Stimulated activated naive B cell treated with anti-CD40 and anti-IgM and Interleukin-4, amounts not matched to agents 10 μg/mL and 1 μg/mL and 100 μg/mL, for 72 hours (primary cell): ENCODE results near the gene OR51B6.
"Not testable (repeated sequence)": the region's sequence is repeated elsewhere in the genome, so short reads cannot be mapped to it uniquely, and the experiment has no call there.

ENCODE experiments used
- ATAC-seq, 2 donors: fragments of 150-1000 bp; cut with Tn5 transposase; replicated peaks; 2 replicates each; pipeline ENCODE4 v1.10.0; 2021; ENCODE audit warnings: moderate library complexity in 1 of 2
- DNase-seq: peaks from one replicate; pipeline ENCODE4 v3.0.0; 2021
- H3K27ac Mint-ChIP-seq: one replicate; pipeline ENCODE4 v1.8.0; 2022; ENCODE audit warnings: mild to moderate bottlenecking, mixed read lengths
- H3K27me3 Mint-ChIP-seq, 2 donors: one replicate each; pipeline ENCODE4 v1.8.0; 2022; ENCODE audit warnings: mixed read lengths in 2 of 2
- H3K36me3 Mint-ChIP-seq, 2 donors: one replicate each; pipeline ENCODE4 v1.8.0; 2022; ENCODE audit warnings: mixed read lengths in 2 of 2, mild to moderate bottlenecking in 1 of 2
- H3K4me1 Mint-ChIP-seq, 2 donors: one replicate each; pipeline ENCODE4 v1.8.0; 2022; ENCODE audit warnings: mixed read lengths in 2 of 2, mild to moderate bottlenecking in 1 of 2
- H3K4me3 Mint-ChIP-seq, 2 donors: one replicate each; pipeline ENCODE4 v1.8.0; 2022; ENCODE audit warnings: mild to moderate bottlenecking in 2 of 2, mixed read lengths in 2 of 2, moderate library complexity in 1 of 2
- H3K9me3 Mint-ChIP-seq, 2 donors: one replicate each; pipeline ENCODE4 v1.8.0; 2022; ENCODE audit warnings: mixed read lengths in 2 of 2, mild to moderate bottlenecking in 1 of 2

OR51B6 gene, protein sequence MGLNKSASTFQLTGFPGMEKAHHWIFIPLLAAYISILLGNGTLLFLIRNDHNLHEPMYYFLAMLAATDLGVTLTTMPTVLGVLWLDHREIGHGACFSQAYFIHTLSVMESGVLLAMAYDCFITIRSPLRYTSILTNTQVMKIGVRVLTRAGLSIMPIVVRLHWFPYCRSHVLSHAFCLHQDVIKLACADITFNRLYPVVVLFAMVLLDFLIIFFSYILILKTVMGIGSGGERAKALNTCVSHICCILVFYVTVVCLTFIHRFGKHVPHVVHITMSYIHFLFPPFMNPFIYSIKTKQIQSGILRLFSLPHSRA

DNA sequence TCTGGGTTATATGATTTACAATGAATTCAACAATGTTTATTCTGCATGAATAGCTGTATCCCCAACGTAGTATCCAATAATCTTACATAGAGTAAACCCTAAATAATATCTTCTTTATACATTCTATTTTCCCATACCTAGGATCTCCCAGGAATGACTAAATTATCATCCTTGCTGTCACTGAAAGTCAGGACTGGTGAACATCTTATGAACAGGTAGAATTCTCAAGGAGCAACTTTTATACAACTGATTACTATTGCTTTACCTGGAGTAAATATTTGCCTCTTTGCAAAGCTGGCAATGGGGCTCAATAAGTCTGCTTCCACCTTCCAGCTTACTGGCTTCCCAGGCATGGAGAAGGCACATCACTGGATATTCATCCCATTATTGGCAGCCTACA is at the start of gene OR51B6:
OR51B6 (plus strand) TSS at position 301 of the 400 bp plus-strand sequence; CDS start at position 301, 0 bp downstream.
- Mint-ChIP-seq H3K4me1 (no peaks in the 10 kb centered on the region), H3K27me3 (peaks cover 4 to 12% of the 10 kb centered on the region in 2 donors), H3K36me3 (no peaks in the 10 kb centered on the region), H3K27ac (no peak within 1 kb of the TSS), H3K4me3 (no peak within 1 kb of the TSS), H3K9me3 (peaks cover 0 to 2% of the 10 kb centered on the region in 2 donors)
- ATAC-seq, result no peak
- DNase-seq, result no peak

DNA sequence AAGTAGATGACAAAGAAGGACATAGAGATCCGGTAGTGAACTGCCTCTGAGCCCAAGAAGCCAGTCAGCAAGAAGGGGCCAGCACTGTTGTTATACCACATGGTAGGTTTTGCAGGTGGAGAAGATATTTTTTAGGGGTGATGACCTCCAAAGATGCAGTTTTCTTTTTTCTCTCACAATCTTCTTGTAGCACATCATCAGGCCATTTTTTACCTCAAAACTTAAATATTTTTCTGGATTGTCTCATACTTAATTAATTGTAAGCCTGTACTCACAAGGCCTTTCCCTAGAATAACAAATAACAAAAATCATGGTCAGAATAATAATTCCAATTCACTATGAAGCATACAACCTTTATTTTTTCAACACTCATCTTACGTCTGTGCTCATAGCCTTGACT is 49.5 kb upstream of the OR51B6 start, which contains the start of gene OR51B4:
OR51B4 (minus strand) TSS at position 101 of the 400 bp plus-strand sequence; CDS start at position 101, 0 bp downstream.
- DNase-seq (no peak), ATAC-seq (no peak)
- H3K27me3 Mint-ChIP-seq, result peaks cover 0 to 4% of the 10 kb centered on the region in 2 donors
- no peaks in the 10 kb centered on the region for H3K36me3 Mint-ChIP-seq
- H3K4me1 Mint-ChIP-seq, result no peaks in the 10 kb centered on the region
- no peak within 1 kb of the TSS for H3K4me3 Mint-ChIP-seq
- no peaks in the 10 kb centered on the region for H3K9me3 Mint-ChIP-seq
- no peak within 1 kb of the TSS for H3K27ac Mint-ChIP-seq

DNA sequence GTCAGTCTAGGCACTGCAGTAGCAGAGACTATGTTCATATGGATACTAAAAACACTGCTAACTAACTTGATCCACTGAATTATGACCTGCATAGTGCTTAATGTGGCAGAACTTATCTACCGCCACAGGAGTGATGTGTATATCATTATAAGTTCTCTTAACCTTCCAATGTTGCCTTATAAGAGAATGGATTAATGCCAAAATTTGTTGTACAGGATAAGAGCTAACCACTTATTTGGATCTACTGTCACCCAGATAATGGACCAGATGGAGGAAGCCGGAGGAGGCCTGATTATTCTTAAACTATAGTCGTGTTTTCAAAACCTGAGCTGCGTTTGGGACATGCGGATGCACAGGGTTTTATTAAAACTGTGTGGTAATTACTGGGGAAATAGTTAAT is 47.7 kb upstream of the OR51B6 start:
- Mint-ChIP-seq H3K27me3 (peaks cover 0 to 4% of the 10 kb centered on the region in 2 donors), H3K27ac (no peak overlapping the region), H3K36me3 (no peaks in the 10 kb centered on the region), H3K4me3 (no peak overlapping the region), H3K9me3 (no peaks in the 10 kb centered on the region), H3K4me1 (no peaks in the 10 kb centered on the region)
- DNase-seq (no peak), ATAC-seq (no peak)

DNA sequence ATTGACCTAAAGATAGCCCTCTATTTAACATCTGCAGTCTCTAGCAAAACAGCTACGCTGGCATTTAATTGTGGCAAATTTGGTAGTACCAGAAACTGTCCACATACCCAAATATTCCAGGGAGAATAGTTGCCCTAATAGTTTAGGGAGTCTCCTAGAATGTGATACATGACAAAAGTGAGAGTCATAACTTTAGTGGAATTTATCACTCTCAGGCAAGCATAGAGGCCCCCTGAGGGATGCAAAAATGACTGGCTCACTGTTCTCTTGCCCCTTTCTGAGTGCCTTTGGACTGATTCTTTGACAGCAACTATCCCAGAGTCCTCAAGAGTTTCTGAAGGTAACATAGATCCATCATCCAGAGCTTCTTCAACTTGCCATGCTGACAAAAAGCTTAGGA is 47.3 kb upstream of the OR51B6 start:
- H3K36me3 Mint-ChIP-seq, result no peaks in the 10 kb centered on the region
- no peak overlapping the region for H3K4me3 Mint-ChIP-seq
- H3K9me3 Mint-ChIP-seq, result no peaks in the 10 kb centered on the region
- DNase-seq (no peak), ATAC-seq (no peak)
- no peak overlapping the region for H3K27ac Mint-ChIP-seq
- no peaks in the 10 kb centered on the region for H3K4me1 Mint-ChIP-seq
- peaks cover 0 to 4% of the 10 kb centered on the region in 2 donors for H3K27me3 Mint-ChIP-seq

DNA sequence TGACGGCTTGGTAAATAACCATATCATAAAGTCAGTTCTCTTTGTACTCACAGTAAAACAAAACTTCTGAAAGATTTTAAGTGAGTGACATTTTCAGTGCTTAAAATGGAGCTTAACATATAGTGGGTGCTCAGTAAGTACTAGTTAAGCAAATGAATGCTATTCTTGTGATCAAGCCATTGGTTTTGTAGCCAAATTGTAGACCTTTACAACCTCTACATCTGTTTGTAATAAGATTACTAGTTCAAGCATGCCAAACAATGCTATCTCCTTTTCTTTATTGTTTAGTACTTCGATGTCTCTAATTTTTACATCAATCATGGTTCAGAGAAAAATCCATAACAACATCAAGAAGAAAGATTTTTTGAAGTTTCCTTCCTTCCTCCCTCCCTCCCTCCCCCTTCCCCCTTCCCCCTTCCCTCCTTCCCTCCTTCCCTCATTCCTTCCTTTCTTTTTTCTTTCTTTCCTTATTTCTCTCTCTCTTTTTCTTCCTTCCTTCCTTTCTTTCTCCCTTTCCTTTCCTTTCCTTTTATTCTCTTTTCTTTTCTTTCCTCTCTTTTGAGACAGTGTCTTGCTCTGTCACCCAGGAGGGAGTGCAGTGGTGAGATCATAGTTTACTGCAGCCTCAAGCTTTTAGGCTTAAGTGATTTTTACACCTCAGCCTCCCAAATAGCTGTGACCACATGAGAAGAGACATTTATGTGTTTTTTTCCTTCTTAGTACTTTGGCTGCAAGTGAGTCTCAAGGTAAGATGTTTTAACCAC is 43.9 kb upstream of the OR51B6 start:
- Mint-ChIP-seq H3K4me3 (no peak overlapping the region), H3K27ac (no peak overlapping the region), H3K9me3 (no peaks in the 10 kb centered on the region), H3K36me3 (no peaks in the 10 kb centered on the region), H3K27me3 (peaks cover 0 to 4% of the 10 kb centered on the region in 2 donors), H3K4me1 (no peaks in the 10 kb centered on the region)
- ATAC-seq (no peak), DNase-seq (no peak)

DNA sequence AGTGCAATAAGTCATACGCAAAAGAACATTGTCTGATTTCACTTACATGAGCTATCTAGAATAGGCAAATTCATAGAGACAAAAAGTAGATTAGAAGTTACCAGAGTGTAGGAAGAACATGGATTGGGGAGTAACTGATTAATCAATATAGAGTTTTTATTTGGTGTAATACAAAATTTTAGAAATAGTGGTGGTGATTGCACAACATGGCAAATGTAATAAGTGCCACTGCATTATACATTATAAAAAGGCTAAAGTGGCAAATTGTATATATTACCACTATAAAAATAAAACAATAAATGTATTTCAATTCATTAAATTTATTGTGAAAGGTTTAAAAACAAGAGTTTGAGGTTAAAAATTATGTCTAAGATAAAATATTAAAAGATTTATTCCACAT is 40.9 kb upstream of the OR51B6 start:
- no peak for ATAC-seq
- Mint-ChIP-seq H3K36me3 (no peaks in the 10 kb centered on the region), H3K27ac (no peak overlapping the region), H3K9me3 (peaks cover 5 to 7% of the 10 kb centered on the region in 2 donors), H3K4me3 (no peak overlapping the region), H3K4me1 (no peaks in the 10 kb centered on the region), H3K27me3 (peaks cover 0 to 4% of the 10 kb centered on the region in 2 donors)
- DNase-seq, result no peak

DNA sequence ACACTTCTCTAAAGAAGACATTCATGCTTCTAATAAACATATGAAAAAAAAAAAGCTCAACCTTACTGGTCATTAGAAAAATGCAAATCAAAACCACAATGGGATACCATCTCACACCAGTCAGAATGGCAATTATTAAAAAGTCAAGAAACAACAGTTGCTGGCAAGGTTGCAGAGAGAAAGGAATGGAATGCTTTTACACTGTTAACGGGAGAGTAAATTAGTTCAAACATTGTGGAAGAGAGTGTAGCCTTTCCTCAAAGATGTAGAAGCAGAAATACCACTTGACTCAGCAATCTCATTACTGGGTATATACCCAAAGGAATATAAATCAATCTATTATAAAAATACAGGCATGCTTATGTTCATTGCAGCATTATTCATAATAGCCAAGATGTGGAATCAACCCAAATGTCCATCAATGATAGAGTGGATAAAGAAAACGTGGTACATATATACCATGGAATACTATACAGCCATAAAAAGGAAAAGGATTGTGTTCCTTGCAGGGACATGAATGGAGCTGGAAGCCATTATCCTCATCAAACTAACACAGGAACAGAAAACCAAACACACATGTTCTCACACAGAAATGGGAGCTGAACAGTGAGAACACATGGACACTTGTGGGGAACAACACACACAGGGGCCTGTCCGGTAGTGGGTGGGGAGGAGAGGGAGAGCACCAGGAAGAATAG is 37.8 kb upstream of the OR51B6 start:
- H3K4me1 Mint-ChIP-seq, H3K27ac Mint-ChIP-seq, ATAC-seq, H3K27me3 Mint-ChIP-seq, DNase-seq, H3K36me3 Mint-ChIP-seq, H3K9me3 Mint-ChIP-seq, H3K4me3 Mint-ChIP-seq: not testable (repeated sequence)

DNA sequence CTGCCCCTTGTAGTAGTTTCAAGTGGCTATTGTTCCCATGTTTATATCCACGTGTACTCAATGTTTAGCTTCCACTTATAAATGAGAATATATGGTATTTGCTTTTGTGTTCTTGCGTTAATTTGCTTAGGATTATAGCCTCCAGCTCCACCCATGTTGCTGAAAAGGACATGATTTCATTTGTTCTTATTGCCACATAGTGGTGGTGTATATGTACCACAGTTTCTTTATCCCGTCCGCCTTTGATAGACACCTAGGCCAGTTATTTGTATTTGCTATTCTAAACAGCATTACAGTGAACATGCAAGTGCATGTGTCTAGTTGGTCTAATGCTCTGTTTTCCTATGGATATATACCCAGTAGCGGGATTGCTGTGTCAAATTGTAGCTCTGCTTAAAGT is 34.0 kb upstream of the OR51B6 start:
- Mint-ChIP-seq H3K27ac (no peak overlapping the region), H3K4me1 (no peaks in the 10 kb centered on the region), H3K36me3 (no peaks in the 10 kb centered on the region), H3K27me3 (no peaks in the 10 kb centered on the region), H3K9me3 (peaks cover 5 to 7% of the 10 kb centered on the region in 2 donors), H3K4me3 (no peak overlapping the region)
- ATAC-seq (no peak), DNase-seq (no peak)

DNA sequence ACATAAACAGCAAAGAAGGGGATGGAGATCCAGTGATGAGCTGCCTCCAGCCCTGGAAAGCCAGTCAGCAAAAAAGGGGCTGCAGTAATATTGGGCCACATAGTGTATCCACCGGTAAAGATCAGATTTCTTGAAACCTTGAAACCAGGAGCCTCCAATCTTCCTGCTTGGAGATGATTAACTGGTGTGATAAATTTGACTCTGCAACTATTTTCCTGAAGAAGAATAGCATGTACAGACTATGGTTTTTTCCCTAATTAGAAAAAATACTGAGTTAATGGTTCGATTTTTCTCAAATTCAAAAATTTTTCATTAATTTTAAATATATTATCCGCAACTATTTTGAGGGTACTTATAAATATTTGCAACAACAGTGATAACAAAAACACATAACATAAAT is 27.1 kb upstream of the OR51B6 start, which contains the start of gene OR51B2:
OR51B2 (minus strand) TSS at position 101 of the 400 bp plus-strand sequence; CDS start at position 101, 0 bp downstream.
- Mint-ChIP-seq H3K27me3 (no peaks in the 10 kb centered on the region), H3K4me3 (no peak within 1 kb of the TSS), H3K9me3 (no peaks in the 10 kb centered on the region), H3K36me3 (no peaks in the 10 kb centered on the region), H3K27ac (no peak within 1 kb of the TSS), H3K4me1 (no peaks in the 10 kb centered on the region)
- DNase-seq (no peak), ATAC-seq (no peak)

DNA sequence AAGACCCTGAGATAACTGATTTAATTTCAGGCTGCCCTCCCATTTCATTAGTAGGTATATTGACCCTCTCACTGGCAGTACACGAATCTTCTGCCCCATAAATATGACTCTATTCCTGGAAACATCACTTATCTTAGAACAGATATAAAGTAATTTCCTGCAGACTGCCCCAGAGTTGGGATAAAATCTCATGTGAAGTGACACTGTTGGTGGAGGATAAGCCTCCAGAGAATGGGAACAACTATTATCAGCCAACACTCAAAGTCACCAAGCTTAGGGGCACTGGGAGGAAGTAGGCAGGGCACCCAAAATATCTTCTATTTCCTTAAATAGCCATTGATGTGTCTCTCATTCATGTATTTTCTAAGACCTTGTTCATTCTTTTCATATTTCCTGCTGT is 16.1 kb upstream of the OR51B6 start:
- no peaks in the 10 kb centered on the region for H3K36me3 Mint-ChIP-seq
- DNase-seq (no peak), ATAC-seq (no peak)
- H3K4me1 Mint-ChIP-seq, result no peaks in the 10 kb centered on the region
- H3K27ac Mint-ChIP-seq, result no peak overlapping the region
- H3K27me3 Mint-ChIP-seq, result no peaks in the 10 kb centered on the region
- no peaks in the 10 kb centered on the region for H3K9me3 Mint-ChIP-seq
- no peak overlapping the region for H3K4me3 Mint-ChIP-seq

DNA sequence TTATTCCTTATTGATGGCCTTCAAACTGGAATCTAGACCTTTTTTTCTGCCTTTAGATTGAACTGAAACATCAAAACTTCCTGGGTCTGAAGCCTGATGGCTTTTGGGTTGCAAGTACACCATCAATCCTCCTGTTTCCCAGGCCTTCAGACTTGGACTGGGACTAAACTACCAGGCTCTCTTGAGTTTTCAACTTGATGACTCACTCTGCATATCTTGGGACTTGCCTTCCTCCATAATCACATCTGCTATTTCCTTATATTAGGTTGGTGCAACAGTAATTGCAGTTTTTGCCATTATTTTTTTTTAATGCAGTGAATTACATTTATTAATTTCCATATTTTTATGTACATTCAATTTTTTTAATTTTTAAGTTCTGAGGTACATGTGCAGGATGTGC is 15.0 kb upstream of the OR51B6 start:
- Mint-ChIP-seq H3K36me3 (no peaks in the 10 kb centered on the region), H3K27ac (no peak overlapping the region), H3K4me1 (no peaks in the 10 kb centered on the region), H3K27me3 (no peaks in the 10 kb centered on the region), H3K4me3 (no peak overlapping the region), H3K9me3 (no peaks in the 10 kb centered on the region)
- DNase-seq (no peak), ATAC-seq (no peak)

DNA sequence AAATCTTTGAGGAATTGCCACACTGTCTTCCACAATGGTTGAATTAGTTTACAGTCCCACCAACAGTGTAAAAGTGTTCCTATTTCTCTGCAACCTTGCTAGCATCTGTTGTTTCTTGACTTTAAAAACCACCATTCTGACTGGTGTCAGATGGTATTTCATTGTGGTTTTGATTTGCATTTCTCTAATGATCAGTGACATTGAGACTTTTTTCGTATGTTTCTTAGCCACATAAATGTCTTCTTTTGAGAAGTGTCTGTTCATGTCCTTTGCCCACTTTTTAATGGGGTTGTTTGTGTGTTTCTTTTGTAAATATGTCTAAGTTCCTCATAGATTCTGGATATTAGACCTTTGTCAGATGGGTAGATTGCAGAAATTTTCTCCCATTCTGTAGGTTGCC is 14.1 kb upstream of the OR51B6 start:
- not testable (repeated sequence) for H3K27ac Mint-ChIP-seq, H3K36me3 Mint-ChIP-seq, ATAC-seq, H3K4me1 Mint-ChIP-seq, H3K4me3 Mint-ChIP-seq, H3K9me3 Mint-ChIP-seq, H3K27me3 Mint-ChIP-seq, DNase-seq

DNA sequence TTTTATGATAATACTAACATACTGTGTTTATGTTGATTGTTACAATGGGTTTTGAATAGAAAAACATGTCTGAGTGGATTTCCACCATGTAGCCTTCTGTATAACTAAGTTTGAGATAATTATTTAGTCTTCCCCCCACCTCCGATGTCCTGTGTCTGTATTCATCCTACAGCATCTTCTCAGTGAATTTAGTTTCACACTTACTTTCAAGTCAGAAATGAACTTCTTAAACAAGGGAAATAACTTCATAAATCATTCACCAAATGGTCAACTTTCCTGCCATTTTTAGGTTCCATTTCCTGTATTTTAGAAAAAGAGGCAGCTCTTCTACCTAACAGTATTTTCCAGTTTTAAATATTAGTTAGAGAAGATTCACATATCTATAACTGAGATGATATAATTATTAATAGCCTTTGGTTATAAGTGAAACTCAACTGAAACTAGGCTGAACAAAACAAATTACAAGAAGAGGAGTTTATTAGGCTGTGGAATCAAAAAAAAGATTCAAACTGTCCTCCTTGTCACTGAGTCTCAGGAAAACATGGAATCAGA is 11.5 kb upstream of the OR51B6 start:
- DNase-seq (no peak), ATAC-seq (no peak)
- Mint-ChIP-seq H3K9me3 (no peaks in the 10 kb centered on the region), H3K27ac (no peak overlapping the region), H3K4me3 (no peak overlapping the region), H3K27me3 (no peaks in the 10 kb centered on the region), H3K4me1 (no peaks in the 10 kb centered on the region), H3K36me3 (no peaks in the 10 kb centered on the region)
